ENCODE measurements around the gene TMEM109. TPM values are rescaled to one million over a fixed set of nuclear protein-coding genes. Genes with fewer than 3 reads are reported as not detected.

The TMEM109 gene
- total RNA-seq, 2 experiments from 2014 or later = 27.8 to 32.9 TPM

DNA sequence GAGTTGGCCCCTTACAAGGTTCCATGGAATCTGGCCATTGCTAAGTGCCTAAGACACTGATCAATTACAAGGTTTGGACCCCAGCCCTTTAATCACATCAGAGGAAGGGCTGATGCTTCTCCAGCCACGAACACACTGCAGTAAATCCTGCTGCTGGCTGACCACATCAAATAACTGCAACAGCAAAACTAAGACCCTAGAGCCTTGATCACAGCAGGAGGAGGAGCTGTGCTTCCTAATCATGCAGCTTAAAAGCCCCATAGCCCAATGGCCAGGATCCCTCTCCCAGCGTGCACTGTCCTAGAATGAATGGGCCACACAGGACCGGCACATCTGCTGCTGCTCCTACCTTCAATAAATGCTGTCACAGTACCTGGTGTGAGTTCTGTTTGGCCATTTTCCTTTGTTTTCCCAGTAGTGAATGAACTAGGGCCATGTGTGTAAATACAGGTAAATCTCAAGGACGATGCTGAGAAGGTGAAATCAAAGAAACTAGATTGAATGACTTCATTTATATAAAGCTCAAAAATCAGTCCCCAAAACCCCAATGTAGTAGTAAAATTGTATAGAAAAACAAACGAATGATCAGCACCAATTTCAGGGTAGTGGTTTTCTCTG is 33.9 kb upstream of the TMEM109 start:
- no peaks in the 10 kb centered on the region for H3K9me3 Mint-ChIP-seq
- no peak overlapping the region for H3K27ac Mint-ChIP-seq
- ChIA-PET POLR2A (no interaction called here), CTCF (no interaction called here)
- TF ChIP-seq, protein P1, sequence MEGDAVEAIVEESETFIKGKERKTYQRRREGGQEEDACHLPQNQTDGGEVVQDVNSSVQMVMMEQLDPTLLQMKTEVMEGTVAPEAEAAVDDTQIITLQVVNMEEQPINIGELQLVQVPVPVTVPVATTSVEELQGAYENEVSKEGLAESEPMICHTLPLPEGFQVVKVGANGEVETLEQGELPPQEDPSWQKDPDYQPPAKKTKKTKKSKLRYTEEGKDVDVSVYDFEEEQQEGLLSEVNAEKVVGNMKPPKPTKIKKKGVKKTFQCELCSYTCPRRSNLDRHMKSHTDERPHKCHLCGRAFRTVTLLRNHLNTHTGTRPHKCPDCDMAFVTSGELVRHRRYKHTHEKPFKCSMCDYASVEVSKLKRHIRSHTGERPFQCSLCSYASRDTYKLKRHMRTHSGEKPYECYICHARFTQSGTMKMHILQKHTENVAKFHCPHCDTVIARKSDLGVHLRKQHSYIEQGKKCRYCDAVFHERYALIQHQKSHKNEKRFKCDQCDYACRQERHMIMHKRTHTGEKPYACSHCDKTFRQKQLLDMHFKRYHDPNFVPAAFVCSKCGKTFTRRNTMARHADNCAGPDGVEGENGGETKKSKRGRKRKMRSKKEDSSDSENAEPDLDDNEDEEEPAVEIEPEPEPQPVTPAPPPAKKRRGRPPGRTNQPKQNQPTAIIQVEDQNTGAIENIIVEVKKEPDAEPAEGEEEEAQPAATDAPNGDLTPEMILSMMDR (IDR thresholded peaks at IDR 0.05) = no peak
- Histone ChIP-seq H3K36me3 (ENCODE audit: insufficient read depth, low read length) (peaks cover 30% of the 10 kb centered on the region), H3K9me3 (ENCODE audit: control insufficient read depth in 1 of 2, insufficient read depth in 1 of 2, low read length in 2 of 2) (no peaks in the 10 kb centered on the region), H3K27ac (ENCODE audit: low read depth in 1 of 2, low read length in 2 of 2) (no peak overlapping the region), H3K27me3 (ENCODE audit: control insufficient read depth in 1 of 2, insufficient read depth in 2 of 2, low read length in 2 of 2) (no peaks in the 10 kb centered on the region), H3K4me1 (ENCODE audit: insufficient read depth, low read length) (no peaks in the 10 kb centered on the region), H3K4me3 (ENCODE audit: low read length) (no peak overlapping the region)
- ATAC-seq (ENCODE audit: poor library complexity) = no peak
- intact Hi-C loops (cut with DNase I, micrococcal nuclease) = no loop called here
- H3K4me1 Mint-ChIP-seq (ENCODE audit: low read depth) = no peaks in the 10 kb centered on the region
- no peak overlapping the region for H3K4me3 Mint-ChIP-seq
- H3K27me3 Mint-ChIP-seq = no peaks in the 10 kb centered on the region
- DNase-seq = no peak
- H3K36me3 Mint-ChIP-seq (ENCODE audit: low read depth) = peaks cover 76% of the 10 kb centered on the region

DNA sequence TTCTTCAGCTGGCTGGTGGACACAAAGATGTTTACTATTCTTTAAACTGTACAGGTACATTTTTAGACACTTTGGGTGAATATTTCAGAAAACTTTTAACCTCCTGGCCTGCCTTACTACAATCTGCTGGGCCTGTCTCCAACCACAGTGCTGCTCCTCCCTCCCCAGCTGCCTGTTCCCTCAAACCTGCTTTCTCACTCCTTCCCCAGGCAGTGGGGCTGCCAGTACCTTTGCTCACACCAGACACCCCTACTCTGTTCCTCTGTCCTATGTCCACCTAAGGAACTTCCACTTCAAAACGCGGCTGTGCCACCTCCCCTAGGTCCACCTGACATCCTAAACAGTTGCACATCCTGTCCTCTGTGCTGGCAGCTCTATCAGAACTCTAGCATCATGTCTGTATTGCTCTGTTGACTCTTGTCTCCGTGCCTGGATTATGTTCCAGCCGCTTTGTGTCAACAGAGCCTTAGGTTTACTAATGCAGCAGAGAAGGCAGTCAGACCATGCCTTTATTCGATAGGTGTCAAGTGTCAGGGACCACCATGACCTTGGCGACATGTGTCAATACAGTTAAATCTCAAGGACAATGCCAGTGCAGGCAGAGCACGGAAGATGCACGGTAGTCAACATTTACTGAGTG is 33.2 kb upstream of the TMEM109 start:
- DNase-seq (no peak), ATAC-seq (ENCODE audit: poor library complexity) (no peak)
- TF ChIP-seq, protein P1 (IDR thresholded peaks at IDR 0.05) = no peak
- intact Hi-C loops (cut with DNase I, micrococcal nuclease) = no loop called here
- Mint-ChIP-seq H3K9me3 (no peaks in the 10 kb centered on the region), H3K4me1 (ENCODE audit: low read depth) (no peaks in the 10 kb centered on the region), H3K27ac (no peak overlapping the region), H3K27me3 (no peaks in the 10 kb centered on the region), H3K36me3 (ENCODE audit: low read depth) (peaks cover 79% of the 10 kb centered on the region), H3K4me3 (no peak overlapping the region)
- no peaks in the 10 kb centered on the region for H3K27me3 ChIP-seq (ENCODE audit: control insufficient read depth in 1 of 2, insufficient read depth in 2 of 2, low read length in 2 of 2)
- H3K4me1 ChIP-seq (ENCODE audit: insufficient read depth, low read length) = no peaks in the 10 kb centered on the region
- ChIA-PET CTCF (no interaction called here), POLR2A (no interaction called here)
- H3K9me3 ChIP-seq (ENCODE audit: control insufficient read depth in 1 of 2, insufficient read depth in 1 of 2, low read length in 2 of 2) = no peaks in the 10 kb centered on the region
- no peak overlapping the region for H3K27ac ChIP-seq (ENCODE audit: low read depth in 1 of 2, low read length in 2 of 2)
- peaks cover 30% of the 10 kb centered on the region for H3K36me3 ChIP-seq (ENCODE audit: insufficient read depth, low read length)
- no peak overlapping the region for H3K4me3 ChIP-seq (ENCODE audit: low read length)

DNA sequence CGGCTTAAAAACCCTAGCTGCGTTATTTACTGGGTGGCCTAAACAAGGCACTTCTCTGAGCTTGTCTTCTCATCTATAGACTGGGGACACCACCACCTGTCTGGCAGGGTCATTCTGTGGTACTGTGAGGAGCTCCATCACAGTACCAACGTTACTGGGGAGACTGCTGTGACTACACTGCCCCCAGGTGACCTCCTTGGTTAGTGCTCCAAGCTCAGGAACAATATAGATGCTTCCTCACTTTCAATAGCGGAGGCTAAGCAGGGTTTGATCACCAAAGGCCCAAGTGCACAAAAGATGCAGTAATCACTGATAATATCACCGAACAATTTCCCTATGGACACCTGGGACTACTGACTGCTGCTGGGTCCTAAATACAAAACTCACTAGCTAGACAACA is 26.4 kb upstream of the TMEM109 start:
- peaks cover 23% of the 10 kb centered on the region for H3K36me3 ChIP-seq (ENCODE audit: insufficient read depth, low read length)
- H3K27ac ChIP-seq (ENCODE audit: low read depth in 1 of 2, low read length in 2 of 2) = no peak overlapping the region
- DNase-seq (peak in 7 of 14 experiments; percentile 11 to 64 (median 33)), ATAC-seq (ENCODE audit: poor library complexity) (peak; percentile 67)
- H3K36me3 Mint-ChIP-seq (ENCODE audit: low read depth) = peaks cover 66% of the 10 kb centered on the region
- no peak overlapping the region for H3K4me3 Mint-ChIP-seq
- H3K27me3 ChIP-seq (ENCODE audit: control insufficient read depth in 1 of 2, insufficient read depth in 2 of 2, low read length in 2 of 2) = no peaks in the 10 kb centered on the region
- POLR2A ChIA-PET = interaction anchor here (1.1 to 1.4 kb wide), 4 partner anchors 16 to 84 kb away, joined by 3 to 6 read pairs (median 4); partner anchors contain the start of gene CD6
- intact Hi-C loops (cut with DNase I, micrococcal nuclease) = loop anchor here in 1 of 2 experiments (1.0 to 2.0 kb wide), 2 partner anchors 56 to 113 kb away; no protein-coding TSS in a partner anchor
- peaks cover 6% of the 10 kb centered on the region for H3K4me1 Mint-ChIP-seq (ENCODE audit: low read depth)
- no peak overlapping the region for H3K4me3 ChIP-seq (ENCODE audit: low read length)
- no peaks in the 10 kb centered on the region for H3K9me3 ChIP-seq (ENCODE audit: control insufficient read depth in 1 of 2, insufficient read depth in 1 of 2, low read length in 2 of 2)
- no peaks in the 10 kb centered on the region for H3K4me1 ChIP-seq (ENCODE audit: insufficient read depth, low read length)
- H3K27ac Mint-ChIP-seq = peak overlapping the region; percentile 19
- H3K27me3 Mint-ChIP-seq = no peaks in the 10 kb centered on the region
- TF ChIP-seq, protein P1 (IDR thresholded peaks at IDR 0.05) = no peak
- H3K9me3 Mint-ChIP-seq = no peaks in the 10 kb centered on the region
- CTCF ChIA-PET = interaction anchor here (1.1 to 1.7 kb wide), 6 partner anchors 11 to 112 kb away, joined by 3 to 25 read pairs (median 4); no protein-coding TSS in a partner anchor

All from CD4-positive, alpha-beta T cell (primary cell).